ENCODE data around the gene LHFPL6. TPM values are rescaled to one million over a fixed set of nuclear protein-coding genes. Genes with fewer than 3 reads are reported as not detected.

The LHFPL6 gene
- total RNA-seq, 2 donors from 2014 or later, result 7.5 to 40.0 TPM

DNA sequence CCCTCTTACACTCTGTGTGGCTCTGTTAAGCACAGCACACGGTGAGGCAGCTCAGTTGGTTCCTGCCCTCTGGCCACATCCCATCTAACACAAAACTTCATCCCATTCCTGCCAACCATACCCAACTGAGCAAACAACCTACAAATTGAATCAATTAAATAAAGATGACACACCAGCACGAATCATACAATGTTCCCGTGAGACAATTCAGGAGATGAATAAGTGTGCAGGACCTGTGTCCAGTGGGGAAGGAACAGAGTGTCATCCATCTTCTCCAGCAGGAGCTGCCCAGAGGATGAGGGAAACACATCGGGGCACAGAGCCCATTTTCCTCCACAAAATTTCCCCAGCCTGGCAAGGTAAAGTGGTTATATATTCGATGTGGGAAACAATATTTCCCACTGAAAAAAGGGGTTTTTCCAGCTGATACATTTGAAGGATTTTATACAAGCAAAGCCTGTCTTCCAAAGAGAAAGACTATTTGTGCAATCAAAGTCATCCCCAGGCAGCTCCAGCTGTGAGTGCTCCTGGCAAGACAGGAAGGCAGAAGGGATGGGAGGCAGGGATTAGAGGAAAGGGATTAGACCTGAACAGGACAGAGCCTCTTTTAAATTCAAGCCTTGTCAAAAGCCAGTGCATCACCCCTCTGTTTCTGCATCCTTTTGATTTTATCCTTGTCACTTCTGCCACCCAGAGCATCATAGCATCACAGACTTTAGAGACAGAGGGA is 240.2 kb downstream of the LHFPL6 start:
- 41% methylated on average over 5 of the region's 5 CpGs for WGBS
- Histone ChIP-seq H3K4me3 (no peak overlapping the region), H3K9me3 (no peaks in the 10 kb centered on the region), H3K4me1 (replicated peaks) (no peaks in the 10 kb centered on the region), H3K27me3 (replicated peaks; ENCODE audit: insufficient read depth) (no peaks in the 10 kb centered on the region), H3K36me3 (no peaks in the 10 kb centered on the region), H3K27ac (no peak overlapping the region)
- no peak for DNase-seq (ENCODE audit: low spot score)
- intact Hi-C loops (cut with DNase I), result no loop called here
- TF ChIP-seq POLR2A (IDR thresholded peaks at IDR 0.05) (no peak), CTCF (IDR thresholded peaks at IDR 0.05) (no peak), POLR2AphosphoS5 (IDR thresholded peaks at IDR 0.05) (no peak)

- WGBS, result 71% methylated on average over 1 of the region's 1 CpG
- no peaks in the 10 kb centered on the region for H3K9me3 ChIP-seq
- H3K4me3 ChIP-seq, result no peak overlapping the region
- no peak for TF ChIP-seq CTCF (IDR thresholded peaks at IDR 0.05)
- TF ChIP-seq POLR2AphosphoS5 (IDR thresholded peaks at IDR 0.05), result no peak
- TF ChIP-seq POLR2A (IDR thresholded peaks at IDR 0.05), result no peak
- no peak for DNase-seq (ENCODE audit: low spot score)
- no peaks in the 10 kb centered on the region for H3K36me3 ChIP-seq
- no peaks in the 10 kb centered on the region for H3K4me1 ChIP-seq (replicated peaks)
- intact Hi-C loops (cut with DNase I), result no loop called here
- H3K27ac ChIP-seq, result no peak overlapping the region
- no peaks in the 10 kb centered on the region for H3K27me3 ChIP-seq (replicated peaks; ENCODE audit: insufficient read depth)
Measured at GRCh38 chr13:39353988-39354387, 249.0 kb downstream of the LHFPL6 start.

DNA sequence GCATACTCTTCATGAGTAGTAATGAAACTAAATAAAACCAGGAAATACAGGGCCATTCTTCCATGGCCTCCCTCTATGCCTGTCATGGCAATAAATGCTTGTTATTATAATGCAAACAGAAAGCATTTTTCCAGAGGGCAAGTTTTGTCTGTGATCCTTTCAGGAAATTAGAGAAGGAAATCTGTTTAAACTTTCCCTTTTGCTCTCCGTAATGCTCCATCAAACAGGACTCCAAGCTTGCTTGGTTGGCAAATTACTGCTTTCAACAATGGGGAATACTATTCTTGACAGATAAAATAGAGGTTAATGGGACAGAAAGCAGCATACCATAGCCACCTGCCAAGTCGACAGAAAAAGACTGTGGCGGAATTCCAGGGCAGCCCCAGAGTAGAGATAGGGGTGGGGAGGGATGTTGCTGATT is 252.5 kb downstream of the LHFPL6 start:
- intact Hi-C loops (cut with DNase I), result no loop called here
- Histone ChIP-seq H3K27ac (no peak overlapping the region), H3K9me3 (no peaks in the 10 kb centered on the region), H3K4me1 (replicated peaks) (no peaks in the 10 kb centered on the region), H3K36me3 (no peaks in the 10 kb centered on the region), H3K4me3 (no peak overlapping the region), H3K27me3 (replicated peaks; ENCODE audit: insufficient read depth) (no peaks in the 10 kb centered on the region)
- WGBS, result 17% methylated on average over 3 of the region's 3 CpGs
- TF ChIP-seq POLR2AphosphoS5 (IDR thresholded peaks at IDR 0.05) (no peak), POLR2A (IDR thresholded peaks at IDR 0.05) (no peak), CTCF (IDR thresholded peaks at IDR 0.05) (no peak)
- no peak for DNase-seq (ENCODE audit: low spot score)

DNA sequence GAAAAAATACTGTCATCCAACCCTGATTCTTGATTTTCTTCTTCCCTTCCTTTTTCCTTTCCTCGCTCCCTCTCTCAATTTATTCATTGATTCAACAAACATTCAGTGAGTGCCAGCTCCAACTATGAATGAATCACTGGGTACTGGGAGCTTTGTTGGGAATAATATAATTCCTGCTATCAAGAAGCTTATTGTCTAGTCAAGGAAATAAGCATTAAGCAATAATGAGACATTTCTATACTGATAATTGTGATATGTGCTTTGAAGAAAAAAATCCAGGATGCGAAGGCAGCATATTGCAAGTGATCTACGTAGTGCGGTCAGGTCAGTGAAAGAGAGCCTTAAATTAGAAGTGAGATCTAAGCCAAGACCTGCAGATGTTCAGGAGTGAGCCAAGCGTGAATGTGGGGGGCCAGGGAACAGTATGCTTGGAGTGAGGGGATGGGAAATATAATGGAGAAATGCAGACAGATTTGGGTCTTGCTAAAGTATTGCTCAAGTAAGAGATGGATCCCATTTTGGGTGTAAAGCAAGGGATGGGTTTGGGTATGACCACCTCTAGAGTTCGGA is 253.5 kb downstream of the LHFPL6 start:
- Histone ChIP-seq H3K4me1 (replicated peaks) (no peaks in the 10 kb centered on the region), H3K9me3 (no peaks in the 10 kb centered on the region), H3K4me3 (no peak overlapping the region), H3K27me3 (replicated peaks; ENCODE audit: insufficient read depth) (no peaks in the 10 kb centered on the region), H3K27ac (no peak overlapping the region), H3K36me3 (no peaks in the 10 kb centered on the region)
- DNase-seq (ENCODE audit: low spot score), result no peak
- TF ChIP-seq POLR2AphosphoS5 (IDR thresholded peaks at IDR 0.05) (no peak), POLR2A (IDR thresholded peaks at IDR 0.05) (no peak), CTCF (IDR thresholded peaks at IDR 0.05) (no peak)
- intact Hi-C loops (cut with DNase I), result no loop called here
- 91% methylated on average over 6 of the region's 6 CpGs for WGBS

Measured in prostate gland (tissue), 2 donors.